Upper lobe of left lung (tissue), 4 donors: ENCODE measurements around the gene CNOT8.

Experiments used
- POLR2A ChIP-seq, 4 donors: fragments of 450-650 bp; IDR thresholded peaks; one replicate each; pipeline ENCODE4 v1.5.1; 2016 to 2017; ENCODE audit warnings: antibody characterized with exemption in 4 of 4, mild to moderate bottlenecking in 2 of 4
- TF ChIP-seq, protein P1 (sequence below), 6 experiments: fragments of 450-650 bp in 4 of 6; fragments of 200-600 bp in 2 of 6; sonication (generic) in 2 of 6; IDR thresholded peaks; one replicate each; pipeline ENCODE4 v1.5.1; 2016 to 2019; ENCODE audit warnings: antibody characterized with exemption in 6 of 6

DNA sequence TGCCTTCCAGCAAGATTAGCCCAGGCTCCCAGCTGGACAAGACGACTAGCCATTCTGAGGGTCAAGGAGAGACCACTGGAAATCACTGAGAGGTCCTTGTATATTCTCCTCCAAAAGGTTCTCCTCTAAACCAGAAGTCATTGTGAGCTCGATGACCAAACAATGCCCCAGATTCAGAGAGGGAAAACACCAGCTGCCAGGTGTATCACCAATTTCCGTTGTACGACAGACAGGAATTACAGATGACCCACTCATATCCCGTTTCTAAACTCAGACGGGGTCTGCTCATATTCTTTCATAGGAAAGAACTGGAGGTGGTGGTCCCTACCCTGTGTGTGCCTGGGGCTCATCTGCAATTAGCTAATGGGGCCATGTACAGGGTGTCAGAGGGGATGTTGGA, 22.2 kb upstream of the CNOT8 start:
- TF ChIP-seq, protein P1, sequence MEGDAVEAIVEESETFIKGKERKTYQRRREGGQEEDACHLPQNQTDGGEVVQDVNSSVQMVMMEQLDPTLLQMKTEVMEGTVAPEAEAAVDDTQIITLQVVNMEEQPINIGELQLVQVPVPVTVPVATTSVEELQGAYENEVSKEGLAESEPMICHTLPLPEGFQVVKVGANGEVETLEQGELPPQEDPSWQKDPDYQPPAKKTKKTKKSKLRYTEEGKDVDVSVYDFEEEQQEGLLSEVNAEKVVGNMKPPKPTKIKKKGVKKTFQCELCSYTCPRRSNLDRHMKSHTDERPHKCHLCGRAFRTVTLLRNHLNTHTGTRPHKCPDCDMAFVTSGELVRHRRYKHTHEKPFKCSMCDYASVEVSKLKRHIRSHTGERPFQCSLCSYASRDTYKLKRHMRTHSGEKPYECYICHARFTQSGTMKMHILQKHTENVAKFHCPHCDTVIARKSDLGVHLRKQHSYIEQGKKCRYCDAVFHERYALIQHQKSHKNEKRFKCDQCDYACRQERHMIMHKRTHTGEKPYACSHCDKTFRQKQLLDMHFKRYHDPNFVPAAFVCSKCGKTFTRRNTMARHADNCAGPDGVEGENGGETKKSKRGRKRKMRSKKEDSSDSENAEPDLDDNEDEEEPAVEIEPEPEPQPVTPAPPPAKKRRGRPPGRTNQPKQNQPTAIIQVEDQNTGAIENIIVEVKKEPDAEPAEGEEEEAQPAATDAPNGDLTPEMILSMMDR (IDR thresholded peaks at IDR 0.05): no peak
- TF ChIP-seq POLR2A (IDR thresholded peaks at IDR 0.05): no peak
